AG08396 (cell line): ENCODE measurements around the gene TTBK1.

ENCODE experiments used
- DNase-seq: peaks from one replicate; pipeline ENCODE4 v3.0.0; 2012; ENCODE audit warnings: low spot score, mixed read lengths

Gene TTBK1

GRCh38 chr6:43273707-43274106 is 30.4 kb downstream of the TTBK1 start:
- DNase-seq = no peak

GRCh38 chr6:43274127-43274915 is 31.0 kb downstream of the TTBK1 start:
- DNase-seq = no peak

- no peak for DNase-seq
Observed at GRCh38 chr6:43274916-43275597, 31.8 kb downstream of the TTBK1 start.

- no peak for DNase-seq
Observed at GRCh38 chr6:43275801-43276576, 32.7 kb downstream of the TTBK1 start.

- DNase-seq = no peak
Observed at GRCh38 chr6:43276577-43277305, 33.5 kb downstream of the TTBK1 start.

GRCh38 chr6:43277306-43277642 is 34.0 kb downstream of the TTBK1 start:
- DNase-seq = no peak

GRCh38 chr6:43277643-43278523 is 34.6 kb downstream of the TTBK1 start:
- DNase-seq = no peak

- DNase-seq = peak; percentile 71
Observed at GRCh38 chr6:43278524-43279078, 35.3 kb downstream of the TTBK1 start.

- DNase-seq = no peak
Observed at GRCh38 chr6:43280234-43280633, 37.0 kb downstream of the TTBK1 start.

GRCh38 chr6:43282060-43282459 is 38.8 kb downstream of the TTBK1 start:
- no peak for DNase-seq

- DNase-seq = no peak
Observed at GRCh38 chr6:43282636-43283513, 39.6 kb downstream of the TTBK1 start.

- no peak for DNase-seq
Observed at GRCh38 chr6:43283514-43283901, 40.2 kb downstream of the TTBK1 start.

- DNase-seq = no peak
Observed at GRCh38 chr6:43283905-43284304, 40.6 kb downstream of the TTBK1 start.

GRCh38 chr6:43284991-43285781 is 41.9 kb downstream of the TTBK1 start:
- no peak for DNase-seq

- no peak for DNase-seq
Observed at GRCh38 chr6:43285832-43286231, 42.6 kb downstream of the TTBK1 start.

GRCh38 chr6:43286456-43286979 is 43.2 kb downstream of the TTBK1 start:
- no peak for DNase-seq

- no peak for DNase-seq
Observed at GRCh38 chr6:43286980-43287716, 43.9 kb downstream of the TTBK1 start.
